AG04449 (cell line): ENCODE results near the gene CLBA1.
A peak's percentile ranks its signal among the peaks of the same experiment; 100 is the strongest.

Source experiments
- CTCF ChIA-PET: fragments of 350-600 bp; formaldehyde crosslinking; extraction: SDS; loops from one replicate; lab custom pipeline; 2021; ENCODE audit warnings: antibody characterized with exemption; lab: Yijun Ruan, JAX
- POLR2A ChIA-PET: fragments of 400-600, 350-600 bp; formaldehyde crosslinking; extraction: SDS; loops from one replicate; lab custom pipeline; 2020; ENCODE audit warnings: antibody characterized with exemption, inconsistent platforms; lab: Yijun Ruan, JAX
- DNase-seq: peaks from one replicate; pipeline ENCODE4 v3.0.0-alpha.2; 2010; ENCODE audit warnings: low read depth, low spot score
- H3K4me3 ChIP-seq: 2 replicates; pipeline ENCODE4 v1.5.1; 2011; ENCODE audit warnings: low read depth, mild to moderate bottlenecking, control low read depth, low read length
- TF ChIP-seq, protein P1 (sequence below): IDR thresholded peaks from one replicate; pipeline ENCODE4 v1.5.1; 2011; ENCODE audit warnings: mild to moderate bottlenecking, moderate library complexity, low read length, control low read depth, inconsistent platforms; ENCODE audit not compliant: insufficient read depth; ENCODE audit errors: missing control alignments

The CLBA1 gene

DNA sequence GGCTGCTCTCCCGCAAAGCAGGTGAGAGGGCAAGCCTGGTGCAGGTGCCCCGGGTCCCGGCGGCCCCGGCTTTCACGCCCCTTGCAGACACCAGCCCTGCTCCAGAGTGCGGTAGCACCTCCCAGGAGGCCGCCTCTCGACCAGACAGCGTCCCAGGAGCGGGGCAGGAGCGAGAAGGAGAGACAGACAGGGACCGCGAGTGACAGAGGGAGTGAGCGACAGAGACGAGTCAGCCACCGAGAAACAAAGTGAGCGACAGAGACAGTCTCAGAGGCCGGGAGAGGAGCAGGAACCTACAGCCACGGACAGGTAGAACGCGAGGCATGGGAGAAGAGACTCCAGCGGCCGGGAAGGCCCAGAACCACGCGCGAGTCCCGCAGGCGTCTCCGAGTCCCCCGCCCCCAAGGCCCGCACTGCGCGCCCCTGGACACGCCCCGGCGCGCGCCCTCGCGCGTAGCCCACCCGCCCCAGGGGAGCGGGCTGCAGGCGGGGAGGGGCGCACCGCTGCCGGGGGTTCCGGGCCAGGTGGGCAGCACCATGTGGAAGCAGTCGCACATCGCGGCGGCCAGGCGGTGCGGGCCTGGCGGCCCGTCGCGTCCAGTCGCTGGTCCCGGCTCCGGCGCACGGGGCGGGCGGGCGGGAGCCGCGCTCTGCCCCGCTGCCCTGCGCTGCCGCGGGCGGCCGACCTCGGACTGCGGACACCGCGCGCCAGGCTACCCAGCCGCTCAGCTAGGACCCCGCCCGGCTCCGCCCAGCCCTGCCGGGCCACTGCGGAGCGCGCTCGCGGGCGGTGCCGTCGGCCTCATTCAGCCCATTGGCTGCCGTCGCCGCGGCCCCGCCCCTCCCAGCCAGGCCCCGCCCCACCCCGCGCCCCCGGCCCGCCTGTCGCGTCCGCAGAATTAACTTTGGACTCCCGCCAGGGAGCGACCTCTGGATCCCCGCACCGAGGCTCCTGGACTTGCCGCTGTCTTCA is 7.6 kb upstream of the CLBA1 start, which contains the start of gene AHNAK2:
Gene AHNAK2 (minus strand): TSS at position 694 of the 973 bp plus-strand sequence. CDS start 137 bp downstream, at position 557.
- CTCF ChIA-PET: interaction anchor here (1.3 to 11.8 kb wide), 5 partner anchors 8 to 109 kb away, joined by 3 to 383 read pairs (median 9); no protein-coding TSS in a partner anchor
- H3K4me3 ChIP-seq: peak within 1 kb of the TSS; percentile 62
- POLR2A ChIA-PET: no interaction called here
- no peak for DNase-seq
- TF ChIP-seq, protein P1, sequence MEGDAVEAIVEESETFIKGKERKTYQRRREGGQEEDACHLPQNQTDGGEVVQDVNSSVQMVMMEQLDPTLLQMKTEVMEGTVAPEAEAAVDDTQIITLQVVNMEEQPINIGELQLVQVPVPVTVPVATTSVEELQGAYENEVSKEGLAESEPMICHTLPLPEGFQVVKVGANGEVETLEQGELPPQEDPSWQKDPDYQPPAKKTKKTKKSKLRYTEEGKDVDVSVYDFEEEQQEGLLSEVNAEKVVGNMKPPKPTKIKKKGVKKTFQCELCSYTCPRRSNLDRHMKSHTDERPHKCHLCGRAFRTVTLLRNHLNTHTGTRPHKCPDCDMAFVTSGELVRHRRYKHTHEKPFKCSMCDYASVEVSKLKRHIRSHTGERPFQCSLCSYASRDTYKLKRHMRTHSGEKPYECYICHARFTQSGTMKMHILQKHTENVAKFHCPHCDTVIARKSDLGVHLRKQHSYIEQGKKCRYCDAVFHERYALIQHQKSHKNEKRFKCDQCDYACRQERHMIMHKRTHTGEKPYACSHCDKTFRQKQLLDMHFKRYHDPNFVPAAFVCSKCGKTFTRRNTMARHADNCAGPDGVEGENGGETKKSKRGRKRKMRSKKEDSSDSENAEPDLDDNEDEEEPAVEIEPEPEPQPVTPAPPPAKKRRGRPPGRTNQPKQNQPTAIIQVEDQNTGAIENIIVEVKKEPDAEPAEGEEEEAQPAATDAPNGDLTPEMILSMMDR: no peak

DNA sequence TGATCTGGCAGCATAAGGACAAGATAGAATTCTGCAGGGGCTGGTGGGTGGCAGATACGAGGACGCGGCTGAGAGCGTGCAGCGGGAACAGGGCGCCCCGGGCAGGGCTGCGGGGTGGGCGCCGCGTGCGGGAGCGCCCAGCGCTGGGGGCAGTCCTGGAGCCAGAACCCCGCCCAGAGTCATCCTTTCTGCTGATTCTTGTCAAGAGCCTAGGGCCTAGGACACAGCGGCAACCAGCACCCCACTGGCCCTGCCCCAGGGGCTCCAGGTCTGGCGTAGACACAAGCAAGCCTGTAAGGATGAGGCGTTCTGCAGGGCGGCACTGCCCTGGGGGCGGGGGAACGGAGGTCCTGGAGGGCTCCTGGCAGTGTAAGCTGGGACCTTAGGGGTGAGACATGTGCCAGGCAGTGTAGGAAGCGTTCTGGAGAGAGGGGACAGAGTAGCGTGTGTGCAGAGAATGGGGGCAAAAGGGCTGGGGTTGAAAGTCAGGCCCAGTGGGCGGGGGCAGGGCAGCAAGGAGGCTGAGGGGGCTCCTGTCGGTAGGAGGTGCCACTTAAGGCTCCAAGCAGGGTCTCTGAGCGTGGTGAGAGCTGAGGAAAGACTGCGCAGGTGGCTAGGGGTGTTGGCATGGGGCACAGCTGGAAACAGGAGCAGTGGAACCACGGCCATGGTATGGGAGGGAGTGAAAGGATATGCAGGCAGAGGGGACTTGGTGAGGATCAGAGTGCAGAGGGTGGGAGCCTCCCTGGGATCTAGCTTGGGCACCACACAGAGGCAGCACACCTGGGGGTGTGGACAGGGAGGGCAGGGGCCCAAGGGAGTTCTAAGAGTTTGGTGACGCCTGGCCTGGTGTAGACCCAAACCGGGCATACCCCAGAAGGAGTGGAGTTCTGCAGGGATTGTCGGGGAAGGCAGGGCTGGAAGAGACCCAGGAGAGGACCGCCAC is 6.6 kb upstream of the CLBA1 start:
- peak overlapping the region; percentile 54 for H3K4me3 ChIP-seq
- TF ChIP-seq, protein P1: no peak
- ChIA-PET POLR2A (no interaction called here), CTCF (interaction anchor here (1.3 to 2.3 kb wide), 4 partner anchors 9 to 107 kb away, joined by 3 to 18 read pairs (median 4); no protein-coding TSS in a partner anchor)
- no peak for DNase-seq

DNA sequence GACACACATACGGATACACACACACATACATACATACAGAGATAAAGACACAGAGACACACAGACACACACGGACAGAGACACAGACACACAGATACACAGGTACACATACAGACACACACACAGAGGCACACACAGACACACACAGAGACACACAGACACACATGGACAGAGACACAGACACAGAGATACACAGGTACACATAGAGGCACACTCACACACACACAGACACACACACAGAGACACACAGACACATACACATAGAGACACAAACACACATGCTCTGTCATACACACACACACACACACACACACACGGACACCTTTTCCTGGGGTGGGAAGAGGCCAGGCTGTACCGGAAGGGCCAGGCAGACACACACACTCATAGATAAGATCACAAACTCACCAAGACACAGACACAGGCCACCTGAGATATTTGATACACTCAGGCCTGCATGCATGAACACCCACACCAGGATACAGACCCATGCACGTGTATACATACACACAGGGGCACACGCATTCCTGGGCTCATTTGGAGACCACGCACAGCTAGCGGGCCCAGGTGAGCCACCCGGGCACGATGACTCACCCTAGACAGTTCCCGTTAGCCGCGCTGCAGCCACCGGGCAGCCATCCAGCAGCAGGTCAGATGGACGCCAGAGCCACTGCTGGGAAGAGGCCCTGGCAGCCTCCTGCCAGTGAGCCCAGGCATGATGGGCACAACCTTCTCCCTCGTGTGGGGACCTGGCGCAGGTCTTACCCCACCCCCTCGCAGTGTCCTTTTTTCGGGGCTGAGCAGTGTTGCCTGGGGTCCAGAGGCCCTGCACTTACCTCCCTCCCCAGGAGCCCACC is 5.6 kb upstream of the CLBA1 start:
- H3K4me3 ChIP-seq: no peak overlapping the region
- DNase-seq: no peak
- TF ChIP-seq, protein P1: no peak
- POLR2A ChIA-PET: no interaction called here
- CTCF ChIA-PET: interaction anchor here (1.3 to 2.3 kb wide), 3 partner anchors 10 to 66 kb away, joined by 4 to 18 read pairs (median 5); no protein-coding TSS in a partner anchor

DNA sequence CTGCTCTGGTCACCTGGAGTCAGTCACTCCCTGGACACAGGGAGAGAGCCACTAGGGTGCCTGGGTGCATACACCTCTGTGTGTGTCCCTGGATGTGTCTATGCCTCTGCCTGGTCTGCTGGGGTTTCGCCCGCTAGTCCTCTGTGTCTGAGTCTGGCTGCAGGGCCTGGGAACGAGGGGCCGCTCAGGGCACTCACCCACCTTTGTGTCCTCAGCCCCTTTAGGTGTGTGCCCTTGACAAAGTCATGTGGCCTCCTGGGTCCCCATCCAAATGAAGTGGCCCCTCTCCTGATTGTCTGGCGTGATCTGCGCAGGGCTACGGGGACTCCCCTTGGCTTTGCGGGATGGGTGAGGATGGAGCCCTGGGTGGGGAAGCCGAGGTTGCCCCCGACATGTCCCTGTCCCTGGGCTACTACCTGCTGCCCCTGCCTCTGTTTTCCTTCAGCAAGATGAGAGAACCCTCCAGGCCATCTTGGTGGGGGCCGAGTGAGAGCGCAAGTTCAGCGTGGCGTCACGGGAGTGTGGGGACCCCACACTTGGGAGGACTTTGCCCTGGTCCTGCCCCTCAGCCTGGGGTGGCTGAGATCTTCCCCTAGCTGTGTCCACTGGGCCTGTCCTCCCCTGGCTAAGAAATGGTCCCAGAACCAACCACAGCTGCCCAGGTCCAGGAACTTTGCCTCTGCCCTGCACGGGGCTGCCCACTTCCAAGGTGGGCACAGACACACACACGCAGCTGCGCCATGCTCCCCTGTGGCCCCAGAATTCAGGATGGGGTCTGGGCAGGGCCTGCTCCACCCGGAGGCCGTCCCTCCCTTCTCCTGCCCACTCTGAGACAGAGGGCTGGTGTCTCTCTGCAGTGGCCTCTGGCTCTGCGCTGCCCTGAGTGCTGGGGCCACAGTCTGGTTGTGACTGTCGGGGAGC is 4.7 kb upstream of the CLBA1 start:
- no peak overlapping the region for H3K4me3 ChIP-seq
- no peak for DNase-seq
- ChIA-PET POLR2A (no interaction called here), CTCF (interaction anchor here (1.3 to 2.8 kb wide), 3 partner anchors 40 to 64 kb away, joined by 3 to 12 read pairs (median 3); no protein-coding TSS in a partner anchor)
- TF ChIP-seq, protein P1: no peak
